Activated CD4-positive, alpha-beta T cell treated with anti-CD3 and anti-CD28 coated beads for 36 hours (primary cell): ENCODE results near the gene GCLC. TPM values are rescaled to one million over a fixed set of nuclear protein-coding genes. Genes with fewer than 3 reads are reported as not detected.

Experiments
- ATAC-seq: fragments of 200-7000 bp; cut with Tn5 transposase; one replicate; pipeline ENCODE4 v1.10.0; 2021; ENCODE audit warnings: mild to moderate bottlenecking, moderate library complexity
- CTCF ChIA-PET: fragments of 350-600 bp; sonication (Branson Sonifier 250); formaldehyde crosslinking; loops from one replicate; lab custom pipeline; 2021; ENCODE audit warnings: antibody characterized with exemption; lab: Charles Lee
- POLR2A ChIA-PET: fragments of 350-600 bp; sonication (Branson Sonifier 250); formaldehyde crosslinking; loops from one replicate; lab custom pipeline; 2021; ENCODE audit warnings: antibody characterized with exemption, inconsistent platforms; lab: Charles Lee
- DNase-seq: peaks from one replicate; pipeline ENCODE4 v3.0.0-alpha.2; 2020
- H3K27ac Mint-ChIP-seq: one replicate; pipeline ENCODE4 v1.8.0; 2021; ENCODE audit warnings: mixed read lengths
- H3K27me3 Mint-ChIP-seq: one replicate; pipeline ENCODE4 v1.8.0; 2021; ENCODE audit warnings: mixed read lengths
- H3K36me3 Mint-ChIP-seq: one replicate; pipeline ENCODE4 v1.8.0; 2021; ENCODE audit warnings: low read depth, mixed read lengths
- H3K4me1 Mint-ChIP-seq: one replicate; pipeline ENCODE4 v1.8.0; 2021; ENCODE audit warnings: mixed read lengths
- H3K4me3 Mint-ChIP-seq: one replicate; pipeline ENCODE4 v1.8.0; 2021; ENCODE audit warnings: mild to moderate bottlenecking, moderate library complexity, mixed read lengths
- H3K9me3 Mint-ChIP-seq: one replicate; pipeline ENCODE4 v1.8.0; 2021; ENCODE audit warnings: low read depth, mixed read lengths
- intact Hi-C, 2 experiments: fragments of 100-400 bp; cut with DNase I in 1 of 2; cut with micrococcal nuclease in 1 of 2; formaldehyde crosslinking; loops; one replicate each; pipeline versions ENCODE4 v1.14.2 to v1.15.1; 2022 to 2024; cut with DNase I, micrococcal nuclease
- total RNA-seq, 2 experiments: library from RNA; stranded (reverse); gene quantifications; one replicate each; pipeline ENCODE4 v1.2.3, GENCODE V29; 2021

GCLC gene
- total RNA-seq, 2 experiments from 2014 or later: 18.2 to 23.5 TPM

- H3K4me1 Mint-ChIP-seq: no peaks in the 10 kb centered on the region
- ChIA-PET POLR2A (interaction anchor here (0.7 kb wide), 1 partner anchor 176 kb away, joined by 3 read pairs; no protein-coding TSS in a partner anchor), CTCF (interaction anchor here (0.9 to 1.7 kb wide), 6 partner anchors 8 to 275 kb away, joined by 3 to 7 read pairs (median 4); no protein-coding TSS in a partner anchor)
- H3K27me3 Mint-ChIP-seq: peaks cover under 1% of the 10 kb centered on the region
- no peak for DNase-seq
- no peak overlapping the region for H3K27ac Mint-ChIP-seq
- no peak for ATAC-seq
- H3K36me3 Mint-ChIP-seq: no peaks in the 10 kb centered on the region
- peaks cover 3% of the 10 kb centered on the region for H3K9me3 Mint-ChIP-seq
- H3K4me3 Mint-ChIP-seq: no peak overlapping the region
- intact Hi-C loops: no loop called here
Observed at GRCh38 chr6:53447865-53448264, 97.0 kb downstream of the GCLC start.

Other genes with a start within 250 kb of the GCLC start
- gene ELOVL5, start 196.2 kb downstream of the GCLC start, total RNA-seq: 100 to 1,000 TPM in 1 of 2 experiments, 10 to 100 TPM in 1; 98.1 to 106 TPM
- under 1 TPM; 0.18 to 0.23 TPM for gene KLHL31, start 120.7 kb upstream of the GCLC start, total RNA-seq
- 1 to 10 TPM; 2.3 to 3.1 TPM for gene LRRC1, start 249.9 kb upstream of the GCLC start, total RNA-seq